ENCODE results near the gene GLTP. TPM values are rescaled to one million over a fixed set of nuclear protein-coding genes. Genes with fewer than 3 reads are reported as not detected.

Gene GLTP
- total RNA-seq, 1 donor from 2014 or later, result 48.7 TPM

DNA sequence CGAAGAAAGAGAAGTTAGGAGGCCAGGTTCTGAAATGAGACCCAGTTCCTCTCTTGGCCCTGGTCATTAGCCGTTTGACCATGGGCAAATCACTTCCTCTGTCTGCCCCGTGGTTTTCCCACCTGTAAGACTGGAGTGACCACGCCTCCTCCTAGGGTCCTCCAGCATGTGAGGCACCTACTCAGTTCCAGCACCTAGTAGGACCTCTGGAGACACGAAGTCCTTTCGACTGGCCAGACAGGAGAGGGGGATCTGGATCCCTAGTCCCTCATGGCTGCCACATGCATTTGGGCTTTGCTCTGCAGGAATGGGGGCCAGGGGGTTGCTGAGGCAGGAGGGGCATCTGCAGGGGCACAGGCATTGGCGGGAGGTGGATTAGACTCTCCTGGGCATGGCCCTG lies 63.5 kb downstream of the GLTP start:
- Mint-ChIP-seq H3K4me3 (no peak overlapping the region), H3K4me1 (ENCODE audit: unreplicated experiment) (peaks cover 4% of the 10 kb centered on the region), H3K9me3 (no peaks in the 10 kb centered on the region), H3K27me3 (peaks cover 3% of the 10 kb centered on the region), H3K36me3 (no peaks in the 10 kb centered on the region), H3K27ac (no peak overlapping the region)
- no peak for DNase-seq (ENCODE audit: extremely low spot score, unreplicated experiment)
- TF ChIP-seq, protein P1, sequence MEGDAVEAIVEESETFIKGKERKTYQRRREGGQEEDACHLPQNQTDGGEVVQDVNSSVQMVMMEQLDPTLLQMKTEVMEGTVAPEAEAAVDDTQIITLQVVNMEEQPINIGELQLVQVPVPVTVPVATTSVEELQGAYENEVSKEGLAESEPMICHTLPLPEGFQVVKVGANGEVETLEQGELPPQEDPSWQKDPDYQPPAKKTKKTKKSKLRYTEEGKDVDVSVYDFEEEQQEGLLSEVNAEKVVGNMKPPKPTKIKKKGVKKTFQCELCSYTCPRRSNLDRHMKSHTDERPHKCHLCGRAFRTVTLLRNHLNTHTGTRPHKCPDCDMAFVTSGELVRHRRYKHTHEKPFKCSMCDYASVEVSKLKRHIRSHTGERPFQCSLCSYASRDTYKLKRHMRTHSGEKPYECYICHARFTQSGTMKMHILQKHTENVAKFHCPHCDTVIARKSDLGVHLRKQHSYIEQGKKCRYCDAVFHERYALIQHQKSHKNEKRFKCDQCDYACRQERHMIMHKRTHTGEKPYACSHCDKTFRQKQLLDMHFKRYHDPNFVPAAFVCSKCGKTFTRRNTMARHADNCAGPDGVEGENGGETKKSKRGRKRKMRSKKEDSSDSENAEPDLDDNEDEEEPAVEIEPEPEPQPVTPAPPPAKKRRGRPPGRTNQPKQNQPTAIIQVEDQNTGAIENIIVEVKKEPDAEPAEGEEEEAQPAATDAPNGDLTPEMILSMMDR (conservative IDR thresholded peaks at IDR 0.05), result no peak

DNA sequence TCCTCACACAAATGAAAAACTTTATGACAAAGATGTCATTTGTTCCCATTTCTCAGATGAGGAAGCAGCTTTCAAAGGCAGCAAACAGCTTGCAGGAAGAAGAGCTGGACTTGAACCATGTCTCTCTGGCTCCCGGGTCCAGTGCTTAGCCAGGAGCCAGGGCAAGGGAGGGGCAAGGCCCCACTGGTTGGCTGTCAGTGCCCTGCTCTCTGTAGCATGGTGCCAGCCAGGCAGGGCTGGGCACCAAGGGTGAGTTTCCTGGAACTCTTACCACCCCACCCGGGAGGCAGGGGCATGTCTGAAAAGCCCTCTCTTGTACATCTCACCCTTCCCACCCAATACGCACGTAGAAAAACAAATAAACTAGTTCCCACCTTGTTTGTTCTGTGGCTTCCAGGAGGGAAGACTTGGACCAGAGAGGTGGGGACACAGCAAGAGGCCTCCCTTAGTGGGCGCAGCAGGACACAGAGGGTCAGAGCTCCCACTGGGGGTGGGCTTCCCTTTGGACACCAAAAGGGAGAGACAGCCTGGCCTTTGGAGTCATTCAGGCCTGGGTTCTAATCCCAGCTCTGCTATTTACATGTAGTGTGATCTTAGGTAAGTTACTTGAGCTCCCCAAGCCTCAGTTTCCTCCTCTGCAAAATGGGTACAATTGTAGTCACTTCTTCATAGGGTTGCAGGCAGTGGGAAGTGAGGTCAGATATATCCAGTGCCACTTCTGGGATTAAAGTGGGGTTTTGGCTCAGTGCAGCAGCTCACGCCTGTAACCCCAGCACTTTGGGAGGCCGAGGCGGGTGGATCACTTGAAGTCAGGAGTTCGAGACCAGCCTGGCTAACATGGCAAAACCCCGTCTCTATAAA lies 64.4 kb downstream of the GLTP start:
- peaks cover 4% of the 10 kb centered on the region for H3K4me1 Mint-ChIP-seq (ENCODE audit: unreplicated experiment)
- H3K27me3 Mint-ChIP-seq, result peaks cover 3% of the 10 kb centered on the region
- TF ChIP-seq, protein P1 (conservative IDR thresholded peaks at IDR 0.05), result no peak
- no peaks in the 10 kb centered on the region for H3K36me3 Mint-ChIP-seq
- H3K27ac Mint-ChIP-seq, result no peak overlapping the region
- no peak overlapping the region for H3K4me3 Mint-ChIP-seq
- no peaks in the 10 kb centered on the region for H3K9me3 Mint-ChIP-seq
- no peak for DNase-seq (ENCODE audit: extremely low spot score, unreplicated experiment)

DNA sequence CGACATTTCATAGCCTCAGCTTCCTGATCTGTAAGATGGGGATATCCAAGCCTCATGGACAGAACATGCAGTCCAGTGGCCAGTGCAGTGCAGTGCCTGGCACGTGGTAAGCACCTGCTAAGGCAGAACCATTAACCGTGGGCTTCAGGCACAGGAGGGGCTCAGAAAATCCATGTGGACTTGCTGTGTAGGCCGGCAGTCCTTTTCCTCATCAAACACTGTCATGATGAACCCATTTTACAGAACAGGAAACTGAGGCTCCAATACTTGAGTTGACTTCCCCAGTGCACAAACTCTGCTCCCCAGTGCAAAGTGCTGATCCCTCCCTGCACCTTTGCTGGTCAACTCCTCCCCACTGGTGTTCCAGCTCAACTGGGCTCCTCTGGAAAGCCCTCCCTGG lies 65.1 kb downstream of the GLTP start:
- Mint-ChIP-seq H3K27ac (no peak overlapping the region), H3K9me3 (no peaks in the 10 kb centered on the region)
- TF ChIP-seq, protein P1 (conservative IDR thresholded peaks at IDR 0.05), result no peak

DNA sequence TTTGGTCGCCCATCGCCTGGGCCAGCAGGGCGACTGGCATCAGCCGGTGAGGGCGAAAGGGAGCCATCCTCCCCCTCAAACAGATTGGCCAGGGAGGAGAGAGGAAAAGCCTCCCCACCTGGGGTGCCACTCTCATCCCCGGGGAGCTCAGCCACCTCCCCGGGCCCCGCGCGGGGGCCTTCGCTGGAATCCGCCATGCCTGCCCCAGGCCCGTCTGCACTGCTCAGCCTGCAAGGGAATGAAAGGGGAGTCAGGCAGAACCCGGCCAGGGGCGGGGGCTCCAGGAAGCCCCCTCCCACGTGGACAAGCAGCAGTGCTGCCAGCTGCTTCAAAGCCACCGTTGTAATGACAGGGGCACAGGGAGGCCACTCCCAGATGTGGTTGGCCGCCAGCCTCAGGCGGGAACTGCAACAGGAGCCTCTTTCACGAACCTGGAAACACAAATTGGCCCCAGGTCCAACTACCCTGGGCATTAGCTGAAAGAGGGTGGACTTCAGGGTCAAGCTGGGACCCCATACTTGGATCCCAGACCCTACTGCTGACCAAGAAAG lies 65.7 kb downstream of the GLTP start:
- Mint-ChIP-seq H3K4me1 (ENCODE audit: unreplicated experiment) (peaks cover 4% of the 10 kb centered on the region), H3K36me3 (no peaks in the 10 kb centered on the region), H3K27me3 (peaks cover 3% of the 10 kb centered on the region), H3K9me3 (no peaks in the 10 kb centered on the region), H3K27ac (no peak overlapping the region), H3K4me3 (no peak overlapping the region)
- TF ChIP-seq, protein P1 (conservative IDR thresholded peaks at IDR 0.05), result no peak
- DNase-seq (ENCODE audit: extremely low spot score, unreplicated experiment), result no peak

More for the DNA sequence above, 65.1 kb downstream of the GLTP start:
- Mint-ChIP-seq H3K4me3 (no peak overlapping the region), H3K27me3 (peaks cover 3% of the 10 kb centered on the region), H3K36me3 (no peaks in the 10 kb centered on the region), H3K4me1 (ENCODE audit: unreplicated experiment) (peaks cover 4% of the 10 kb centered on the region)
- no peak for DNase-seq (ENCODE audit: extremely low spot score, unreplicated experiment)

GRCh38 chr12:109813810-109814416 lies 66.4 kb downstream of the GLTP start:
- Mint-ChIP-seq H3K4me1 (ENCODE audit: unreplicated experiment) (peaks cover 4% of the 10 kb centered on the region), H3K27me3 (peaks cover 3% of the 10 kb centered on the region), H3K36me3 (no peaks in the 10 kb centered on the region), H3K9me3 (no peaks in the 10 kb centered on the region), H3K4me3 (no peak overlapping the region), H3K27ac (no peak overlapping the region)
- TF ChIP-seq, protein P1 (conservative IDR thresholded peaks at IDR 0.05), result no peak
- no peak for DNase-seq (ENCODE audit: extremely low spot score, unreplicated experiment)
